Endodermal cell (in vitro differentiated cells): ENCODE measurements around the gene MRNIP. TPM values are rescaled to one million over a fixed set of nuclear protein-coding genes. Genes with fewer than 3 reads are reported as not detected.

Experiments used
- DNase-seq: peaks from one replicate; pipeline ENCODE4 v3.0.0-alpha.2; 2017
- H3K27ac ChIP-seq: 2 replicates; pipeline ENCODE4 v1.5.1; 2013; ENCODE audit warnings: mild to moderate bottlenecking, low read depth, low read length, moderate library complexity
- H3K27me3 ChIP-seq: 2 replicates; pipeline ENCODE4 v1.6.1; 2013; ENCODE audit warnings: mild to moderate bottlenecking, low read length, moderate library complexity; ENCODE audit not compliant: insufficient read depth, control insufficient read depth, poor library complexity, severe bottlenecking
- H3K36me3 ChIP-seq: 2 replicates; pipeline ENCODE4 v1.7.0; 2013; ENCODE audit warnings: mild to moderate bottlenecking, low read length, moderate library complexity; ENCODE audit not compliant: control insufficient read depth, insufficient read depth
- H3K4me1 ChIP-seq: one replicate; pipeline ENCODE4 v1.7.0; 2013; ENCODE audit warnings: low read length; ENCODE audit not compliant: control insufficient read depth, insufficient read depth
- H3K4me3 ChIP-seq: 2 replicates; pipeline ENCODE4 v1.5.1; 2013; ENCODE audit warnings: mild to moderate bottlenecking, low read length, moderate library complexity
- H3K9ac ChIP-seq: 2 replicates; pipeline ENCODE4 v1.6.1; 2013; ENCODE audit warnings: mild to moderate bottlenecking, low read length, moderate library complexity; ENCODE audit not compliant: poor library complexity, severe bottlenecking; ENCODE audit errors: extremely low read depth
- H3K9me3 ChIP-seq: 2 replicates; pipeline ENCODE4 v1.6.1; 2013; ENCODE audit warnings: mild to moderate bottlenecking, low read length, moderate library complexity; ENCODE audit not compliant: control insufficient read depth
- H3K27ac Mint-ChIP-seq: 2 replicates; pipeline ENCODE4 v1.8.0; 2020; ENCODE audit warnings: mixed read lengths
- H3K27me3 Mint-ChIP-seq: 2 replicates; pipeline ENCODE4 v1.8.0; 2021; ENCODE audit warnings: mild to moderate bottlenecking, mixed read lengths; ENCODE audit not compliant: insufficient read depth
- H3K36me3 Mint-ChIP-seq: 2 replicates; pipeline ENCODE4 v1.8.0; 2020; ENCODE audit warnings: low read depth, mixed read lengths
- H3K4me1 Mint-ChIP-seq: 2 replicates; pipeline ENCODE4 v1.8.0; 2020; ENCODE audit warnings: mixed read lengths
- H3K4me3 Mint-ChIP-seq: 2 replicates; pipeline ENCODE4 v1.8.0; 2020; ENCODE audit warnings: mild to moderate bottlenecking, moderate library complexity, mixed read lengths
- H3K9me3 Mint-ChIP-seq: 2 replicates; pipeline ENCODE4 v1.8.0; 2020; ENCODE audit warnings: mild to moderate bottlenecking, mixed read lengths
- CTCF ChIP-seq: fragments of 200-600 bp; sonication (generic); conservative IDR thresholded peaks from 2 replicates; pipeline ENCODE4 v1.5.0; 2021; ENCODE audit warnings: antibody characterized with exemption, mild to moderate bottlenecking
- WGBS, 2 experiments: methylation state at CpG; one replicate each; pipeline versions ENCODE4 v1.1.5 to v1.1.7; 2013; ENCODE audit warnings: missing lambda C conversion rate in 2 of 2, mixed read lengths in 1 of 2; ENCODE audit not compliant: insufficient coverage in 1 of 2, insufficient read length in 1 of 2; 5-methylcytosine and 5-hydroxymethylcytosine counted together
- total RNA-seq, 2 donors: library from RNA; stranded (reverse); fragmentation: NEBNext Ultra II Directional in 1 of 2; extraction: Animal tissue kit (Norgen Biotek cat#: 25700) in 1 of 2; gene quantifications; 2 replicates in 1 of 2; 3 replicates in 1 of 2; pipeline ENCODE4 v1.2.1, GENCODE V29; 2021

The MRNIP gene
- total RNA-seq, 2 donors from 2014 or later: 45.8 to 55.3 TPM

- H3K27me3 ChIP-seq: no peaks in the 10 kb centered on the region
- no peak overlapping the region for H3K4me3 Mint-ChIP-seq
- no peaks in the 10 kb centered on the region for H3K4me1 Mint-ChIP-seq
- no peaks in the 10 kb centered on the region for H3K27me3 Mint-ChIP-seq
- H3K27ac ChIP-seq: no peak overlapping the region
- H3K9me3 ChIP-seq: peaks cover 36% of the 10 kb centered on the region
- H3K4me3 ChIP-seq: no peak overlapping the region
- 94 to 97% methylated on average over 12 to 13 of the region's 13 CpGs for WGBS, 2 experiments
- H3K4me1 ChIP-seq: no peaks in the 10 kb centered on the region
- no peak overlapping the region for H3K9ac ChIP-seq
- peaks cover 79% of the 10 kb centered on the region for H3K36me3 ChIP-seq
- no peak for TF ChIP-seq CTCF
- no peak for DNase-seq
- H3K9me3 Mint-ChIP-seq: peaks cover 35% of the 10 kb centered on the region
- H3K36me3 Mint-ChIP-seq: peaks cover 87% of the 10 kb centered on the region
- H3K27ac Mint-ChIP-seq: no peak overlapping the region
Observed at GRCh38 chr5:179885491-179886090, 27.0 kb upstream of the MRNIP start.

DNA sequence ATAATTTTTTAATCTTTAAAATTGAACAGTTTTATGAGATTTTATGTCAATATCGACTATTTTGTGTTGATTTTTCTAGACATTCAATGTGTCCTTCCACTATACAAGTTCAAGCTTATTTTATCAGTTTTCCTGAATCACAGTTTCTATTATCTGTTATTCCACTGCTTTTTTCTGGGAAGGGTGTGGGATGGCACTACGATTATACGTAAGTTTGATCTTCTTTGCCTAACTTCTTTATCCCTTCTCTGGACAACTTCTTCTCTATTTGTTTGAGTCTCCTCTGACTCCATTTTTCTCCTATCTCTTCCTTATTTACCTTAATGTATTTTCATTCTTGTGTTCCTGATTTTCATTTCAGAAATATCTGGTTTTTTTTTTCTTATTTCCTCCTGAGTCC, 24.5 kb upstream of the MRNIP start:
- no peaks in the 10 kb centered on the region for H3K4me1 Mint-ChIP-seq
- no peak overlapping the region for H3K4me3 Mint-ChIP-seq
- H3K27ac Mint-ChIP-seq: no peak overlapping the region
- Histone ChIP-seq H3K4me1 (no peaks in the 10 kb centered on the region), H3K27me3 (no peaks in the 10 kb centered on the region), H3K9me3 (peaks cover 36% of the 10 kb centered on the region), H3K4me3 (peak overlapping the region; percentile 44), H3K27ac (no peak overlapping the region), H3K36me3 (peaks cover 62% of the 10 kb centered on the region), H3K9ac (no peak overlapping the region)
- no peak for TF ChIP-seq CTCF
- no peak for DNase-seq
- H3K36me3 Mint-ChIP-seq: peaks cover 72% of the 10 kb centered on the region
- peaks cover 35% of the 10 kb centered on the region for H3K9me3 Mint-ChIP-seq
- 99 to 100% methylated on average over 3 of the region's 3 CpGs for WGBS, 2 experiments
- H3K27me3 Mint-ChIP-seq: no peaks in the 10 kb centered on the region

- no peak overlapping the region for H3K27ac ChIP-seq
- no peak for DNase-seq
- H3K27ac Mint-ChIP-seq: no peak overlapping the region
- H3K36me3 ChIP-seq: peaks cover 62% of the 10 kb centered on the region
- no peak overlapping the region for H3K4me3 Mint-ChIP-seq
- peaks cover 36% of the 10 kb centered on the region for H3K9me3 ChIP-seq
- peaks cover 70% of the 10 kb centered on the region for H3K36me3 Mint-ChIP-seq
- H3K4me1 ChIP-seq: no peaks in the 10 kb centered on the region
- peaks cover 35% of the 10 kb centered on the region for H3K9me3 Mint-ChIP-seq
- H3K9ac ChIP-seq: no peak overlapping the region
- TF ChIP-seq CTCF: no peak
- WGBS, 2 experiments: 86 to 100% methylated on average over 2 to 4 of the region's 4 CpGs
- H3K27me3 ChIP-seq: no peaks in the 10 kb centered on the region
- H3K4me3 ChIP-seq: peak overlapping the region; percentile 44
- H3K4me1 Mint-ChIP-seq: no peaks in the 10 kb centered on the region
- no peaks in the 10 kb centered on the region for H3K27me3 Mint-ChIP-seq
Observed at GRCh38 chr5:179882338-179882737, 23.7 kb upstream of the MRNIP start.
